Panc1 (cell line): ENCODE results near the gene FARS2.

Experiments
- CTCF ChIP-seq: fragments of 450-650 bp; IDR thresholded peaks from 2 replicates; pipeline ENCODE4 v1.5.1; 2017; ENCODE audit warnings: mild to moderate bottlenecking
- SIN3A ChIP-seq: IDR thresholded peaks from 2 replicates; pipeline ENCODE4 v1.6.1; 2012; ENCODE audit warnings: low read depth, mild to moderate bottlenecking, low read length, moderate library complexity, borderline replicate concordance; ENCODE audit not compliant: insufficient read depth

- TF ChIP-seq CTCF (no peak), SIN3A (no peak)
Measured at GRCh38 chr6:5443491-5443890, 182.2 kb downstream of the FARS2 start.
